HepG2 (cell line): ENCODE results near the gene C11orf24. TPM values are rescaled to one million over a fixed set of nuclear protein-coding genes. Genes with fewer than 3 reads are reported as not detected.
A peak's percentile ranks its signal among the peaks of the same experiment; 100 is the strongest.

ENCODE experiments used
- CREB1 ChIP-seq, 2 experiments: fragments of 450-650 bp in 1 of 2; IDR thresholded peaks; 2 replicates each; pipeline ENCODE4 v1.6.1; 2016 to 2017; ENCODE audit warnings: control low read depth in 1 of 2, mild to moderate bottlenecking in 1 of 2, missing compliant biosample characterization in 1 of 2, missing genetic modification characterization in 1 of 2
- DNMT3B ChIP-seq: conservative IDR thresholded peaks from 2 replicates; pipeline ENCODE4 v1.6.1; 2016; ENCODE audit warnings: missing biosample characterization, control low read depth
- SMYD3 ChIP-seq: sonication (generic); formaldehyde crosslinking; IDR thresholded peaks from 2 replicates; pipeline ENCODE4 v1.8.1; 2023; ENCODE audit warnings: mild to moderate bottlenecking, missing genetic modification reagents
- SSRP1 ChIP-seq: IDR thresholded peaks from 2 replicates; pipeline ENCODE4 v1.6.1; 2016; ENCODE audit warnings: control low read depth
- ZNF124 ChIP-seq: sonication (generic); formaldehyde crosslinking; IDR thresholded peaks from 2 replicates; pipeline ENCODE4 v1.4.0; 2020; ENCODE audit warnings: missing genetic modification reagents
- ZNF343 ChIP-seq: sonication (generic); formaldehyde crosslinking; IDR thresholded peaks from 2 replicates; pipeline ENCODE4 v1.4.0; 2020; ENCODE audit warnings: mild to moderate bottlenecking, missing genetic modification reagents
- ZNF652 ChIP-seq: IDR thresholded peaks from 2 replicates; pipeline ENCODE4 v1.6.1; 2016; ENCODE audit warnings: low read depth, borderline replicate concordance
- ZNF724P ChIP-seq: sonication (generic); formaldehyde crosslinking; IDR thresholded peaks from 2 replicates; pipeline ENCODE4 v1.8.0; 2022; ENCODE audit warnings: missing genetic modification reagents, borderline replicate concordance
- ZSCAN20 ChIP-seq: sonication (generic); formaldehyde crosslinking; IDR thresholded peaks from 2 replicates; pipeline ENCODE4 v1.4.0; 2020; ENCODE audit warnings: missing genetic modification reagents, mild to moderate bottlenecking, borderline replicate concordance
- polyA plus RNA-seq, 8 experiments: library from polyadenylated mRNA; depleted of rRNA in 3 of 8; stranded (reverse) in 7 of 8; unstranded in 1 of 8; fragments of >200 nt; fragmentation: Illumina TruSeq in 4 of 8; extraction: Trizol in 4 of 8; gene quantifications; 2 replicates each; pipeline versions ENCODE4 v1.2.1 to v1.2.3, GENCODE V29; 2011 to 2016; ENCODE audit warnings: low read depth in 4 of 8, missing spikeins in 1 of 8, mixed read lengths in 1 of 8; ENCODE audit not compliant: insufficient read depth in 1 of 8
- total RNA-seq, 5 experiments: library from RNA; depleted of rRNA; stranded (reverse); fragments of >200 nt; fragmentation: Illumina TruSeq; extraction: Trizol; gene quantifications; 2 replicates each; pipeline ENCODE4 v1.2.3, GENCODE V29; 2016; ENCODE audit warnings: low read depth in 1 of 5
- TF ChIP-seq, protein P1 (sequence below): sonication (generic); formaldehyde crosslinking; IDR thresholded peaks from 2 replicates; pipeline ENCODE4 v1.4.0; 2020; ENCODE audit warnings: missing genetic modification reagents
- TF ChIP-seq, protein P2 (sequence below): sonication (generic); formaldehyde crosslinking; IDR thresholded peaks from 2 replicates; pipeline ENCODE4 v1.9.0; 2021; ENCODE audit warnings: missing genetic modification reagents, mild to moderate bottlenecking, borderline replicate concordance
- TF ChIP-seq, protein P3 (sequence below): sonication (generic); formaldehyde crosslinking; IDR thresholded peaks from 2 replicates; pipeline ENCODE4 v1.5.1; 2020; ENCODE audit warnings: missing genetic modification reagents, mild to moderate bottlenecking, borderline replicate concordance
- TF ChIP-seq, protein P4 (sequence below): sonication (generic); formaldehyde crosslinking; IDR thresholded peaks from 2 replicates; pipeline ENCODE4 v1.8.1; 2022; ENCODE audit warnings: mild to moderate bottlenecking, missing genetic modification reagents
- TF ChIP-seq, protein P5 (sequence below): sonication (generic); formaldehyde crosslinking; IDR thresholded peaks from 2 replicates; pipeline ENCODE4 v1.5.0; 2020; ENCODE audit warnings: missing genetic modification reagents
- TF ChIP-seq, protein P6 (sequence below): IDR thresholded peaks from 2 replicates; pipeline ENCODE4 v1.6.1; 2012; ENCODE audit warnings: low read length, improper control_type of control experiment

The C11orf24 gene
- total and polyA plus RNA-seq, 2 of the 13 experiments (the other 11 are each of a cell fraction or from before 2014, with no cell fraction given) = 52.9 to 55.5 TPM

DNA sequence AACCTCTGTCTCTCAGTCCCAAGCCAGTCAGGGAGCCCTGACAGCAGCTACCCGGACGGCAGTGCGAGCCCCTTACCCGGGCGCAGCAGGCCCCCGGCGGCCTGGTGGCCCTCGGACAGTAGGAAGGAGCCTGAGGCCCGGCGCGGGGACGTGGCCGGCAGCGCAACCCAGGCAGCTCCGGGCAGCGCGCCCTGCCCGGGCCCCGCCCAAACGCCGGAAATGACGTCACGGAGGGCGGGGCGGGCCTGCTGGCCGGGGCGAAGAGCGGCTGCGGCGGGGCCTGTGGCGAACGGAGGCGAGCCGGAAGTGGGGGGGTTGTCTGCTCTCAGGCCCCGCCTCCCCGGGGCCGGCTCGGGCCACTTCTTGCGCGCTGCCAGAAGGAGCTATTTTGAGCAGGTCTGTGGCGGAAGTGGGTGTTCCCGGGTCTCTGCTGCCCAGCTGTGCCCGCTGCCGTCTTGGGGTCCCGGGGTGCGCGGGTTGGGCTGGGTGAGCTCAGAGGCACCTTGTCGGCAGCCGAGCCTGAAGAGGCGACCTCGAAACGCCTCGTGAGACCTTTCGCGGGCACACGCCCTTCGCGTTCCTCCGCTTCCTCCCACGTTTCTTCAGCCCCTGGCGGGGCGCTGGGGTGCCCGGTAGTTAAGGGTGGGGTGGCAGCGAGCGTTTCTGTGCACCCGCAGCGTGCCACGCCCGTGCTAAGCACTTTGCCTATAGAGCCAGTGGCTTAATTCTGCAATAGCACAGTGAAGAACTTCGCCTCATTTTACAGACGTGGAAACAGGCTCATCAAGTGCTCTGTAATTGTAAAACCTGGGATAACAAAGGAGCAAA, at the start of gene C11orf24 (continued):
- TF ChIP-seq, protein P1, sequence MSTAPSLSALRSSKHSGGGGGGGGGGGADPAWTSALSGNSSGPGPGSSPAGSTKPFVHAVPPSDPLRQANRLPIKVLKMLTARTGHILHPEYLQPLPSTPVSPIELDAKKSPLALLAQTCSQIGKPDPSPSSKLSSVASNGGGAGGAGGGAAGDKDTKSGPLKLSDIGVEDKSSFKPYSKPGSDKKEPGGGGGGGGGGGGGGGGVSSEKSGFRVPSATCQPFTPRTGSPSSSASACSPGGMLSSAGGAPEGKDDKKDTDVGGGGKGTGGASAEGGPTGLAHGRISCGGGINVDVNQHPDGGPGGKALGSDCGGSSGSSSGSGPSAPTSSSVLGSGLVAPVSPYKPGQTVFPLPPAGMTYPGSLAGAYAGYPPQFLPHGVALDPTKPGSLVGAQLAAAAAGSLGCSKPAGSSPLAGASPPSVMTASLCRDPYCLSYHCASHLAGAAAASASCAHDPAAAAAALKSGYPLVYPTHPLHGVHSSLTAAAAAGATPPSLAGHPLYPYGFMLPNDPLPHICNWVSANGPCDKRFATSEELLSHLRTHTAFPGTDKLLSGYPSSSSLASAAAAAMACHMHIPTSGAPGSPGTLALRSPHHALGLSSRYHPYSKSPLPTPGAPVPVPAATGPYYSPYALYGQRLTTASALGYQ (CRISPR knock-in tag) = peak; percentile 38; the same call in 1 of the 2 replicates
- TF ChIP-seq, protein P2, sequence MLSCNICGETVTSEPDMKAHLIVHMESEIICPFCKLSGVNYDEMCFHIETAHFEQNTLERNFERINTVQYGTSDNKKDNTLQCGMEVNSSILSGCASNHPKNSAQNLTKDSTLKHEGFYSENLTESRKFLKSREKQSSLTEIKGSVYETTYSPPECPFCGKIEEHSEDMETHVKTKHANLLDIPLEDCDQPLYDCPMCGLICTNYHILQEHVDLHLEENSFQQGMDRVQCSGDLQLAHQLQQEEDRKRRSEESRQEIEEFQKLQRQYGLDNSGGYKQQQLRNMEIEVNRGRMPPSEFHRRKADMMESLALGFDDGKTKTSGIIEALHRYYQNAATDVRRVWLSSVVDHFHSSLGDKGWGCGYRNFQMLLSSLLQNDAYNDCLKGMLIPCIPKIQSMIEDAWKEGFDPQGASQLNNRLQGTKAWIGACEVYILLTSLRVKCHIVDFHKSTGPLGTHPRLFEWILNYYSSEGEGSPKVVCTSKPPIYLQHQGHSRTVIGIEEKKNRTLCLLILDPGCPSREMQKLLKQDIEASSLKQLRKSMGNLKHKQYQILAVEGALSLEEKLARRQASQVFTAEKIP (CRISPR knock-in tag) = no peak
- TF ChIP-seq SSRP1 (CRISPR knock-in tag) (no peak), SMYD3 (no peak), ZSCAN20 (no peak; the same call in 1 of the 2 replicates), ZNF652 (CRISPR knock-in tag) (no peak), ZNF343 (CRISPR knock-in tag) (0 out of 2 replicates have a peak, but pooled peaks have one; percentile 68), ZNF724P (CRISPR knock-in tag) (no peak), ZNF124 (peak; percentile 23; the same call in 1 of the 2 replicates), DNMT3B (CRISPR knock-in tag) (no peak), CREB1 (IDR thresholded peaks at IDR 0.05) (peak; percentile 99), CREB1 (CRISPR knock-in tag; IDR thresholded peaks at IDR 0.05) (peak; percentile 70)
- TF ChIP-seq, protein P3, sequence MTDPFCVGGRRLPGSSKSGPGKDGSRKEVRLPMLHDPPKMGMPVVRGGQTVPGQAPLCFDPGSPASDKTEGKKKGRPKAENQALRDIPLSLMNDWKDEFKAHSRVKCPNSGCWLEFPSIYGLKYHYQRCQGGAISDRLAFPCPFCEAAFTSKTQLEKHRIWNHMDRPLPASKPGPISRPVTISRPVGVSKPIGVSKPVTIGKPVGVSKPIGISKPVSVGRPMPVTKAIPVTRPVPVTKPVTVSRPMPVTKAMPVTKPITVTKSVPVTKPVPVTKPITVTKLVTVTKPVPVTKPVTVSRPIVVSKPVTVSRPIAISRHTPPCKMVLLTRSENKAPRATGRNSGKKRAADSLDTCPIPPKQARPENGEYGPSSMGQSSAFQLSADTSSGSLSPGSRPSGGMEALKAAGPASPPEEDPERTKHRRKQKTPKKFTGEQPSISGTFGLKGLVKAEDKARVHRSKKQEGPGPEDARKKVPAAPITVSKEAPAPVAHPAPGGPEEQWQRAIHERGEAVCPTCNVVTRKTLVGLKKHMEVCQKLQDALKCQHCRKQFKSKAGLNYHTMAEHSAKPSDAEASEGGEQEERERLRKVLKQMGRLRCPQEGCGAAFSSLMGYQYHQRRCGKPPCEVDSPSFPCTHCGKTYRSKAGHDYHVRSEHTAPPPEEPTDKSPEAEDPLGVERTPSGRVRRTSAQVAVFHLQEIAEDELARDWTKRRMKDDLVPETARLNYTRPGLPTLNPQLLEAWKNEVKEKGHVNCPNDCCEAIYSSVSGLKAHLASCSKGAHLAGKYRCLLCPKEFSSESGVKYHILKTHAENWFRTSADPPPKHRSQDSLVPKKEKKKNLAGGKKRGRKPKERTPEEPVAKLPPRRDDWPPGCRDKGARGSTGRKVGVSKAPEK (CRISPR knock-in tag) = no peak
- TF ChIP-seq, protein P4, sequence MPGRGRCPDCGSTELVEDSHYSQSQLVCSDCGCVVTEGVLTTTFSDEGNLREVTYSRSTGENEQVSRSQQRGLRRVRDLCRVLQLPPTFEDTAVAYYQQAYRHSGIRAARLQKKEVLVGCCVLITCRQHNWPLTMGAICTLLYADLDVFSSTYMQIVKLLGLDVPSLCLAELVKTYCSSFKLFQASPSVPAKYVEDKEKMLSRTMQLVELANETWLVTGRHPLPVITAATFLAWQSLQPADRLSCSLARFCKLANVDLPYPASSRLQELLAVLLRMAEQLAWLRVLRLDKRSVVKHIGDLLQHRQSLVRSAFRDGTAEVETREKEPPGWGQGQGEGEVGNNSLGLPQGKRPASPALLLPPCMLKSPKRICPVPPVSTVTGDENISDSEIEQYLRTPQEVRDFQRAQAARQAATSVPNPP = peak; percentile 54; the same call in 1 of the 2 replicates
- TF ChIP-seq, protein P5, sequence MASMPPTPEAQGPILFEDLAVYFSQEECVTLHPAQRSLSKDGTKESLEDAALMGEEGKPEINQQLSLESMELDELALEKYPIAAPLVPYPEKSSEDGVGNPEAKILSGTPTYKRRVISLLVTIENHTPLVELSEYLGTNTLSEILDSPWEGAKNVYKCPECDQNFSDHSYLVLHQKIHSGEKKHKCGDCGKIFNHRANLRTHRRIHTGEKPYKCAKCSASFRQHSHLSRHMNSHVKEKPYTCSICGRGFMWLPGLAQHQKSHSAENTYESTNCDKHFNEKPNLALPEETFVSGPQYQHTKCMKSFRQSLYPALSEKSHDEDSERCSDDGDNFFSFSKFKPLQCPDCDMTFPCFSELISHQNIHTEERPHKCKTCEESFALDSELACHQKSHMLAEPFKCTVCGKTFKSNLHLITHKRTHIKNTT (CRISPR knock-in tag) = no peak
- TF ChIP-seq, protein P6, sequence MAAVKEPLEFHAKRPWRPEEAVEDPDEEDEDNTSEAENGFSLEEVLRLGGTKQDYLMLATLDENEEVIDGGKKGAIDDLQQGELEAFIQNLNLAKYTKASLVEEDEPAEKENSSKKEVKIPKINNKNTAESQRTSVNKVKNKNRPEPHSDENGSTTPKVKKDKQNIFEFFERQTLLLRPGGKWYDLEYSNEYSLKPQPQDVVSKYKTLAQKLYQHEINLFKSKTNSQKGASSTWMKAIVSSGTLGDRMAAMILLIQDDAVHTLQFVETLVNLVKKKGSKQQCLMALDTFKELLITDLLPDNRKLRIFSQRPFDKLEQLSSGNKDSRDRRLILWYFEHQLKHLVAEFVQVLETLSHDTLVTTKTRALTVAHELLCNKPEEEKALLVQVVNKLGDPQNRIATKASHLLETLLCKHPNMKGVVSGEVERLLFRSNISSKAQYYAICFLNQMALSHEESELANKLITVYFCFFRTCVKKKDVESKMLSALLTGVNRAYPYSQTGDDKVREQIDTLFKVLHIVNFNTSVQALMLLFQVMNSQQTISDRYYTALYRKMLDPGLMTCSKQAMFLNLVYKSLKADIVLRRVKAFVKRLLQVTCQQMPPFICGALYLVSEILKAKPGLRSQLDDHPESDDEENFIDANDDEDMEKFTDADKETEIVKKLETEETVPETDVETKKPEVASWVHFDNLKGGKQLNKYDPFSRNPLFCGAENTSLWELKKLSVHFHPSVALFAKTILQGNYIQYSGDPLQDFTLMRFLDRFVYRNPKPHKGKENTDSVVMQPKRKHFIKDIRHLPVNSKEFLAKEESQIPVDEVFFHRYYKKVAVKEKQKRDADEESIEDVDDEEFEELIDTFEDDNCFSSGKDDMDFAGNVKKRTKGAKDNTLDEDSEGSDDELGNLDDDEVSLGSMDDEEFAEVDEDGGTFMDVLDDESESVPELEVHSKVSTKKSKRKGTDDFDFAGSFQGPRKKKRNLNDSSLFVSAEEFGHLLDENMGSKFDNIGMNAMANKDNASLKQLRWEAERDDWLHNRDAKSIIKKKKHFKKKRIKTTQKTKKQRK = no peak
